ENCODE data around the gene LRRIQ1. TPM values are rescaled to one million over a fixed set of nuclear protein-coding genes. Genes with fewer than 3 reads are reported as not detected.

The LRRIQ1 gene
- total and polyA plus RNA-seq, 2 of the 8 experiments (the other 6 are each of a cell fraction or from before 2014, with no cell fraction given): 0.24 to 0.76 TPM

DNA sequence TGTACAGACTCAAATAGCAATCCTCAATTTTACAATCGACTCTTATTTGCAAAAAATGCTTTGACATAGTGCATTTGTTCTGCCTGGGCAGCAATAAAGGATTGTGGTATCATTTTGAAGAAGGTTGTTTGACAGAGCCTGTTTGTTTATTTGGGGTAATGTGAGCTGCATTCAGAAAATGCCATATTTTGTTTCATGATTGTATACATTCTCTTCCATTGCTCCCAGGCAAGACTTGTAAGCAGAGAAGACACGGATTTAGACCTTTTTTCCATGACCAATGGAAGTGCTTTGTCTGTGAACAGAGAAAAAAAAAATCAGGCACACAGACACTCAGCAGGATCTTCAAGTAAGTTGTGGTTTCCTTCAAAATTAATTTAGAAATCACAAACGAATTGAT lies 208.4 kb downstream of the LRRIQ1 start (continued):
- TF ChIP-seq GTF2F1 (IDR thresholded peaks at IDR 0.05; ENCODE audit: borderline replicate concordance, low read depth, low read length): no peak
- TF ChIP-seq KDM1A (IDR thresholded peaks at IDR 0.05; ENCODE audit: borderline replicate concordance, low read length): no peak
- no peak for TF ChIP-seq SP2 (IDR thresholded peaks at IDR 0.05; ENCODE audit: low read length)

Data from H1 (cell line).